ENCODE results near the gene ARPC1B. TPM values are rescaled to one million over a fixed set of nuclear protein-coding genes. Genes with fewer than 3 reads are reported as not detected.
A peak's percentile ranks its signal among the peaks of the same experiment; 100 is the strongest.
"Not testable (repeated sequence)": the region's sequence is repeated elsewhere in the genome, so short reads cannot be mapped to it uniquely, and the experiment has no call there.

Gene ARPC1B
- total RNA-seq, 4 donors from 2014 or later, result 24.7 to 38.7 (median 30.8) TPM

GRCh38 chr7:99383791-99384370 is 9.4 kb downstream of the ARPC1B start:
- H3K9me3 ChIP-seq, result no peaks in the 10 kb centered on the region
- in situ Hi-C loops (cut with MboI; ENCODE audit: low sequenced_read_pairs in 4 of 4), result no loop called here
- H3K4me1 ChIP-seq, result peaks cover 8 to 20% of the 10 kb centered on the region in 2 donors
- DNase-seq, result no peak
- TF ChIP-seq POLR2A (IDR thresholded peaks at IDR 0.05) (no peak), CTCF (IDR thresholded peaks at IDR 0.05 in 4 of 5, conservative IDR thresholded peaks at IDR 0.05 in 1 of 5) (no peak)
- no peaks in the 10 kb centered on the region for H3K27me3 ChIP-seq
- no peak overlapping the region for H3K27ac ChIP-seq
- intact Hi-C loops (cut with DNase I; ENCODE audit: low total_unique reads), result no loop called here
- peaks cover 0 to 4% of the 10 kb centered on the region in 2 donors for H3K36me3 ChIP-seq
- no peak for ATAC-seq
- H3K4me3 ChIP-seq, result no peak overlapping the region

- Histone ChIP-seq H3K36me3 (peaks cover 0 to 4% of the 10 kb centered on the region in 2 donors), H3K9me3 (no peaks in the 10 kb centered on the region), H3K4me1 (peaks cover 3 to 15% of the 10 kb centered on the region in 2 donors), H3K4me3 (no peak overlapping the region), H3K27me3 (no peaks in the 10 kb centered on the region), H3K27ac (no peak overlapping the region)
- intact Hi-C loops (cut with DNase I; ENCODE audit: low total_unique reads), result no loop called here
- no peak for ATAC-seq
- no peak for DNase-seq
- in situ Hi-C loops (cut with MboI; ENCODE audit: low sequenced_read_pairs in 4 of 4), result no loop called here
- no peak for TF ChIP-seq CTCF (IDR thresholded peaks at IDR 0.05 in 4 of 5, conservative IDR thresholded peaks at IDR 0.05 in 1 of 5)
- TF ChIP-seq POLR2A (IDR thresholded peaks at IDR 0.05), result no peak
Observed at GRCh38 chr7:99384523-99384922, 10.0 kb downstream of the ARPC1B start.

DNA sequence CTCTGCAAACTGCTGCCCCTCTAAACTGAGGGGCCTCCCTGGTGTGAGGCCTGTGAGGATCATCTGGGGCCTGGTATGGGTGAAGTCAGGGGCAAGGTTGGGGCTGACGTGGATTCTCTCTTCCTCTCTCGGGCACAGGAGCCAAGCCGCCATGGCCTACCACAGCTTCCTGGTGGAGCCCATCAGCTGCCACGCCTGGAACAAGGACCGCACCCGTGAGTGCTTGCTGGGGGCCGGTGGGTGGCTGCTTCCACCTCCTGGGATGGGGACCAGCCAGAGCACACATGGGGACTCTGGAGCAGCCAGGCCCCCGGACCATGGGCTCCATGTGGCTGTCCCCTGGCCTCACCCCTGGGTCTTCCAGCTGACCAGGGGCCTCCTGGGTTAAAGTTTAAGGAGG is 11.0 kb downstream of the ARPC1B start:
- H3K27me3 ChIP-seq, result no peaks in the 10 kb centered on the region
- no peaks in the 10 kb centered on the region for H3K9me3 ChIP-seq
- no peak overlapping the region for H3K4me3 ChIP-seq
- no peak overlapping the region for H3K27ac ChIP-seq
- TF ChIP-seq POLR2A (IDR thresholded peaks at IDR 0.05), result no peak
- no peak for TF ChIP-seq CTCF (IDR thresholded peaks at IDR 0.05 in 4 of 5, conservative IDR thresholded peaks at IDR 0.05 in 1 of 5)
- in situ Hi-C loops (cut with MboI; ENCODE audit: low sequenced_read_pairs in 4 of 4), result no loop called here
- ATAC-seq (no peak), DNase-seq (no peak)
- peaks cover 0 to 7% of the 10 kb centered on the region in 2 donors for H3K4me1 ChIP-seq
- intact Hi-C loops (cut with DNase I; ENCODE audit: low total_unique reads), result no loop called here
- peaks cover 0 to 4% of the 10 kb centered on the region in 2 donors for H3K36me3 ChIP-seq

GRCh38 chr7:99386584-99387238 is 12.2 kb downstream of the ARPC1B start:
- DNase-seq, result no peak
- intact Hi-C loops (cut with DNase I; ENCODE audit: low total_unique reads) (no loop called here), in situ Hi-C loops (cut with MboI; ENCODE audit: low sequenced_read_pairs in 4 of 4) (no loop called here)
- Histone ChIP-seq H3K27ac (no peak overlapping the region), H3K27me3 (no peaks in the 10 kb centered on the region), H3K4me3 (no peak overlapping the region), H3K4me1 (no peaks in the 10 kb centered on the region), H3K9me3 (no peaks in the 10 kb centered on the region), H3K36me3 (peaks cover 0 to 4% of the 10 kb centered on the region in 2 donors)
- ATAC-seq, result peak in 1 of 2 donors; percentile 21
- no peak for TF ChIP-seq POLR2A (IDR thresholded peaks at IDR 0.05)
- no peak for TF ChIP-seq CTCF (IDR thresholded peaks at IDR 0.05 in 4 of 5, conservative IDR thresholded peaks at IDR 0.05 in 1 of 5)

GRCh38 chr7:99387239-99387635 is 12.7 kb downstream of the ARPC1B start:
- in situ Hi-C loops (cut with MboI; ENCODE audit: low sequenced_read_pairs in 4 of 4); H3K36me3 ChIP-seq: not testable (repeated sequence)

More at GRCh38 chr7:99387239-99387635, 12.7 kb downstream of the ARPC1B start:
- ATAC-seq; H3K4me3 ChIP-seq; H3K9me3 ChIP-seq; DNase-seq; intact Hi-C loops (cut with DNase I; ENCODE audit: low total_unique reads); H3K4me1 ChIP-seq; H3K27ac ChIP-seq; H3K27me3 ChIP-seq: not testable (repeated sequence)
